ENCODE results near the gene SH3RF3. TPM values are rescaled to one million over a fixed set of nuclear protein-coding genes. Genes with fewer than 3 reads are reported as not detected.

SH3RF3 gene
- total RNA-seq, 2 experiments from 2014 or later: 0.31 to 0.36 TPM

DNA sequence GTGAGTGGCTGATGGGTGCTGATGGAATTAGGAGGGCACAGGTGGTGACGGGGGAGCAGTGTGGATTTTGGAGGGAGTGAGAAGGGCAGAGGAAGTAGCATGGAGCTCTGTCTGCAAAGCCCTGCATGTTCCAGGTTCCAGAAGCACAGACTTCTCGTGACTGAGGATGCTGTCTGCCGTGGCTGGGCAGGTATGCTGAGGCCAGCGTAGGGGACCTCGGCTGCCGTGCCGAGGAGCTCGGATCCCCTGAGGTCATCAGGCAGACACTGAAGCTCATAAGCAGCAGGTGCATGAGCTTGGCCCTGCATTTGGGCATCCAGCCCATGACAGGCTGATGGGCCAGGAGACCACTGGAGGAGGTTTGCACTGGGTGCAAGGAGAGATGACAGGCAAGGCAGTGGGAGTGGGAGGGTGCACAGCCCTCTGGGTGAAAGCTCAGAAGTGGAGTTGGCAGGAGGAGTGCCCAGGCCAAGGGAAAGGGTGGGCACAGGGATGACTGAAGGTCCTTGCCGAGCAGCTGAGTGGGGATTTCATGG lies 215.3 kb downstream of the SH3RF3 start:
- H3K27ac Mint-ChIP-seq: peak overlapping the region; percentile 7
- no peak for DNase-seq
- no peak for ATAC-seq (ENCODE audit: low read depth)

DNA sequence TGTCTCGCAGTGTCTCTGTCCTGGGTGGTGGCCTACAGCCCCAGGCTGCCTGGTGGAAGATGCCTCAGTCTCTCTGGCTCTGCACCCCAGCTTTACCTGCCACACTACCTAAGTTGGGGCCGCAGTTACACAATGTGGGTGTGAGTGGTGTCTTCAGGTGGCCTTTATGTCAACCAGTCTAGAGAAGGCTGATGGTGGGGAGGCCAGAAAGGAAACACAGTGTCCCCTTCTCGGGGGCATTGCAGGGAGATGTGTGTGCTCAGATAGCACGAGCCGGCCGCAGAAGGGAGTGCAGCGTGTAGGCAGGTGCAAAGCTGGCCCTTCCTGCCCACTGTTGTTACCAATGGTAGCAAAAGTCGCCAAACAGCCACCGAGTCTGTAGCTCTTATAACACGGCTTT lies 216.1 kb downstream of the SH3RF3 start:
- DNase-seq: no peak
- H3K27ac Mint-ChIP-seq: no peak overlapping the region
- no peak overlapping the region for H3K4me3 Mint-ChIP-seq
- no peak for ATAC-seq (ENCODE audit: low read depth)
- no peaks in the 10 kb centered on the region for H3K27me3 Mint-ChIP-seq
- H3K4me1 Mint-ChIP-seq: peaks cover 31% of the 10 kb centered on the region
- no peaks in the 10 kb centered on the region for H3K36me3 Mint-ChIP-seq
- no peaks in the 10 kb centered on the region for H3K9me3 Mint-ChIP-seq
- POLR2A ChIA-PET: no interaction called here

More for the DNA sequence above, 215.3 kb downstream of the SH3RF3 start:
- Mint-ChIP-seq H3K4me1 (peaks cover 29% of the 10 kb centered on the region), H3K36me3 (no peaks in the 10 kb centered on the region), H3K9me3 (no peaks in the 10 kb centered on the region), H3K27me3 (no peaks in the 10 kb centered on the region), H3K4me3 (no peak overlapping the region)
- POLR2A ChIA-PET: no interaction called here

DNA sequence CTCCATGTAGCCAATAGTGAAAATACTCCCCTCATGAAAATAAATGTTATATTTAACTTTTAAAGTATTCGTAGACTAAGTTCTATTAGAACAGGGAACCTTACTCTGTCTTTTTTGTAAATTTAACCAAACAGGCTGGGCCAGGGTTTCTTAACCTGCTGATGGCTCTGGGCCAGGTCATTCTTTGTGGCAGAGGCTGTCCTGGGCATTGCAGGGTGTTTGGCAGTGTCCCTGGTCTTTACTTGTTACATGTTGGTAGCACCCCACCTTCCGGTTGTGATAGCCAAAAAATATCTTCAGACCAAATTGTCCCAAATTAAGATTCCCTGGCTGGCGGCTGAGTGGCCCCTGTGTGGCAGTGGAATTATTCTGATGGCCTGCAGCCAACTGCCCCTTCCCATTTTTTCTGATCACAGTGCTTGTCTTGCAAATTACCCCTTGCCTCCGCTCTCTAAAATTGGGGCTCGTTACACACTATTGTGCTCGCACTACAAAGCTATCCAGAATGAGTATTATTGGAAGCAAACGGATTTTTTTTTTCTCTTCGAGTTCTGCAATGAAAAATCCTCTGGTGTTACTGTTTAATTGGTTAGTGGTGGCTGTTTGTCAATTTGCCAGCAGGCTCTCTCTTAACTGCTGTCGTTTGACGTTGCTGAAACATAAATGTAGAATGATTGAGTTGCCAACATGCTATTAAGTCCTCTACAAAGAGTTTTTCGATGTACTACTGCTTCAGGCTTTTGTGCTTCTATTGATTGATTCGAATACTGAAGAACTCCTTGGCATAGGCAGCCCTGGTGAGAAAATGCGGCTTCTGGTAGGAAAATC lies 216.9 kb downstream of the SH3RF3 start:
- no peaks in the 10 kb centered on the region for H3K36me3 Mint-ChIP-seq
- peaks cover 32% of the 10 kb centered on the region for H3K4me1 Mint-ChIP-seq
- ATAC-seq (ENCODE audit: low read depth) (no peak), DNase-seq (no peak)
- no peaks in the 10 kb centered on the region for H3K27me3 Mint-ChIP-seq
- POLR2A ChIA-PET: no interaction called here
- no peaks in the 10 kb centered on the region for H3K9me3 Mint-ChIP-seq
- H3K27ac Mint-ChIP-seq: no peak overlapping the region
- no peak overlapping the region for H3K4me3 Mint-ChIP-seq

DNA sequence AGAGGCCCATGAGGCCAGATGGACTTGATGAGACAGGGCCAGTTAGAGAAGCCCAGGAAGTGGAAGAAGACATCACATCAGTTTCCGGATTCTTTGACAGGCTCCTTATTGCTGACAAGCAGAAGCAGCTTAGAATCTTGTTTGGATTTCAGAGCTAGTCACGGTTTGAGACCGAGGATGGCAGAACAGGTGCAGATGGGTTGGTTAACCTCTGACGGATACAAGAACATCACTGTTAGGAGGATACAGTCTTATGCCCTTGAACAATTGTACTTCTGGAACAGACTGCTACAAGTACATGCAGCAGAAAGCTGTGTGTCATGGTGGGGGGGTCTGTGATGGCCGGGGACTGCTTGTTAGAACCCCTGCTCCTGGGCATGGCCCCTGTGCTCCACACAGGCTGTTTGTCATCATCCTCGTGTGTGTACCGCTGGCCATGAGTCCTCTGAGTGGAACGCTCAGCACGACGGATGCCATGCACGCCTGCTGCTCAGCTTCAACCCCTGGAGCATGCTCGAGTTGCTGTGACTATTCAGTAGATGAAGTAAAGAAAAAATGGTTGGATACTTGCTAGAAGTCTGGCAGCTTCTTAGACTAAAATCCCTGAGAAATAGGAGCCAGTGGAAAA lies 217.7 kb downstream of the SH3RF3 start:
- no peak for DNase-seq
- H3K36me3 Mint-ChIP-seq: no peaks in the 10 kb centered on the region
- no peaks in the 10 kb centered on the region for H3K9me3 Mint-ChIP-seq
- ATAC-seq (ENCODE audit: low read depth): no peak
- no peaks in the 10 kb centered on the region for H3K27me3 Mint-ChIP-seq
- no peak overlapping the region for H3K27ac Mint-ChIP-seq
- H3K4me3 Mint-ChIP-seq: no peak overlapping the region
- peaks cover 24% of the 10 kb centered on the region for H3K4me1 Mint-ChIP-seq
- POLR2A ChIA-PET: no interaction called here

DNA sequence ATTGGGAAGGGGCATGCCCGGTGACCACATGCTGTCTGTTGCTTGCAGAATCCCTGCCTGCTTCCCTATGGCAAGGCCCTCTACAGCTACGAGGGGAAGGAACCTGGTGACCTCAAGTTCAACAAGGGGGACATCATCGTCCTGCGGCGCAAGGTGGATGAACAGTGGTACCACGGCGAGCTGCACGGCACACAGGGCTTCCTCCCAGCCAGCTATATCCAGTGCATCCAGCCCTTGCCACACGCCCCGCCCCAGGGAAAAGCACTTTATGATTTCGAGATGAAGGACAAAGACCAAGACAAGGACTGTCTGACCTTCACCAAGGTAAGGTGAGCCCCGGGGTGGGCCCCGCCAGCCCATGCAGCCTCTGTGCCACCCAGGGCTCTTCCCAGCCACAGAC lies 218.6 kb downstream of the SH3RF3 start:
- Mint-ChIP-seq H3K27me3 (no peaks in the 10 kb centered on the region), H3K4me1 (peaks cover 24% of the 10 kb centered on the region), H3K27ac (no peak overlapping the region), H3K36me3 (no peaks in the 10 kb centered on the region), H3K4me3 (no peak overlapping the region), H3K9me3 (no peaks in the 10 kb centered on the region)
- DNase-seq (no peak), ATAC-seq (ENCODE audit: low read depth) (no peak)
- POLR2A ChIA-PET: no interaction called here

DNA sequence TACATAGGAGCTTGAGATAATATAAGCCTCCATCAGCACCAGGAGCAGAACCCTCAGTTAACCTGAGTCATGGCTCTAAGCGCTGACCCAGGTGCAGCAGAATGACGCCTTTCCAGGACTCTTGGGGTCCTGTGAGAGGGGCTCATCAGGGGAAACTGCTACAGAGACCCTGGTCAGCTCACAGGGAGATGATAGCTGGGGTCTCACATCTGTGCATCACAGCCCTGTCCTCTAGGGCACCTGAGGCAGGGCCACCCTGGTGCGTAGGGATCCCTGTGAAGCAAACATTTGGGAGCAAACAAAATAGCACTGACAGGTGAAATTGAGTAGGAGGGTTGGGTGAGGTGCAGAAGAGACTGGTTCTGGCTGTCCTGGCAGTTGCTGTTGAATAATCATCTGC lies 219.2 kb downstream of the SH3RF3 start:
- Mint-ChIP-seq H3K9me3 (no peaks in the 10 kb centered on the region), H3K4me3 (no peak overlapping the region), H3K4me1 (peaks cover 24% of the 10 kb centered on the region), H3K27ac (peak overlapping the region; percentile 87), H3K27me3 (no peaks in the 10 kb centered on the region), H3K36me3 (no peaks in the 10 kb centered on the region)
- ATAC-seq (ENCODE audit: low read depth) (no peak), DNase-seq (no peak)
- POLR2A ChIA-PET: interaction anchor here (1.2 to 1.3 kb wide), 3 partner anchors 12 to 132 kb away, joined by 3 to 6 read pairs (median 4); no protein-coding TSS in a partner anchor

DNA sequence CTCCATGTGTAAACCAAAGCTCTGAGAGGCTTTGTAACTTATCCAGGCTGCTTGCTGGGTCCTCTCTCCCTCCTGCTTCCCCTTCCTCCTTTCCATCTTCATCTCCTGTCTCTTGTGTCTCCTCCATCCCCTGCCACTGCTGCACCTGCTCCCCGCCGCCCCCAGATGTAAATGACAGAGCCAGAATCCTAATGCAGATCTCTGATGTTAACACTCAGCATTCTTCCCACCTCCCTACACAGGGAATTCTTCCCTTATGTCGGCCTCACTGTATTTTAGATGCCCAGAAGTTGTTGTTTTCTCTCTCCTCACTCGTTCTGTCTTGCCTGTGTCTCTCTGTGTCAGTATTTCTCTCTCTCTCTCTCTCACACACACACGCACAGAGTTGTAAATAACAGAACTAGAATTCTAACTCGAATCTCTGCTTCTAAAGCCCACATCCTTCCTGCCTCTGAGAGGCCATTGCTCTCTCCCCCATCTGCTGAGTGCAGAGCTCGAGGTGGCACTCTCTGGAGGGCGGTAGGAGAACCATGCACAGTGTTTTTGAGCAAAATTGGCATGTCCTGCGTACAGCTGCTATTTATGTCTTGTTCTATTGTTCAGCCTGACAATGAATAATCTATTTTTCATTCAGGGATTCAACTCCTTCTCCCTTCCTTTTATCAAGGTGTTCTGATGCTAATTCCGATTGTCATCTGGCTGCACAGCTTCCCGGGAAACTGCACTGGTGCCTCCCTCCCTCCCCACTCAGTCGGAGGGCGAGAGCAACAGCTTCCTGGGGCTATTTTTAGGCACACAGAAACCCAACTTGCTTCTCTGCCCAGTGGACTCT lies 219.9 kb downstream of the SH3RF3 start:
- ATAC-seq (ENCODE audit: low read depth): peak; percentile 99
- peak overlapping the region; percentile 59 for H3K4me3 Mint-ChIP-seq
- peak overlapping the region; percentile 87 for H3K27ac Mint-ChIP-seq
- H3K4me1 Mint-ChIP-seq: peaks cover 24% of the 10 kb centered on the region
- no peaks in the 10 kb centered on the region for H3K36me3 Mint-ChIP-seq
- no peak for DNase-seq
- POLR2A ChIA-PET: interaction anchor here (0.7 to 1.3 kb wide), 6 partner anchors 8 to 317 kb away, joined by 3 to 6 read pairs (median 3); no protein-coding TSS in a partner anchor
- H3K9me3 Mint-ChIP-seq: no peaks in the 10 kb centered on the region
- no peaks in the 10 kb centered on the region for H3K27me3 Mint-ChIP-seq

DNA sequence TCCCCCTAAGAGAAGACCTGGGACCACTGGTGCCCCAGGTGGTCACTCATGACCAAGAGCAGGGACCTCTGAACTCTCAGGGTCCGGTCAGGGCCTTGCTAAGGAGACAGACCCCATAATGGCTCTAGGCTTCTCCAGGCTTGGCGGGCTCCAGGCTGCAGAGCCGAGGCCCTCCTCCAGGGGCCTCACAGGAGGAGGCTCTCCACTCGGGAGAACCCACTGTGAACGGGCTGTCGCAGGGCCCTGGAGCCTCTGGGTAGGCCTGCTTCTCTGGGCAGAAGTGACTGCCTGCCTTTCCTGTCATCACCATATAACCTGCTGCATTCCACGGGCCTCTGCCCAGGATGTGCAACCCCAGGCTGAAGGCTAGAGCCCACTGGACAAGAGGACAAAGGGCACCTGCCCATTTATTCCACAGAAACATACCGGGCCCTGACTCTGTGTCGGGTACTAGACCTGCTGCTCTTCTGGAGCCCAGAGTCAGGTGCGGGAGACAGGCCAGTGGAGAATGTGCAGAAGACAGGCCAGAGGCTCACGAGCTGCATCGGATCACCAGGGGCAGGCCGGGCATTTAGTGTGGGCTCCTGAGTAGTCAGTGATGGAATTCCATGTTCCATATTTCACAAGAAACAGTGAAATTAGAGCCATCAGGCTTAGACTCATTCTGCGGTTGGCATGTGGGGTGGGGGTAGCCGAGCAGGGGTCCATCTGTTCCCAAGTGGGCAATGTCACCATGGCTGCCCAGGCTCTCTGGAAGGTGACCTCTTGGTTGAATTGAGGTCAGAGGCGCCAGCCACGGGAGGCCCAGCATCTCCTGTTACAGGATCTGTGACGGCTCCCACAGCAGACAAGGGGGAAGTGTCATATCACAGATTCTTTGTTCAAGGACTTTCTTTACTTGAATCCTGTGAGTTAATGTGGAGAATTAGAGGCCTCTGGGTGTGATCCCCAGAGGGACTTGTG lies 220.8 kb downstream of the SH3RF3 start:
- H3K4me3 Mint-ChIP-seq: peak overlapping the region; percentile 59
- peak overlapping the region; percentile 87 for H3K27ac Mint-ChIP-seq
- POLR2A ChIA-PET: interaction anchor here (0.7 to 1.3 kb wide), 5 partner anchors 9 to 318 kb away, joined by 3 to 6 read pairs (median 3); no protein-coding TSS in a partner anchor
- ATAC-seq (ENCODE audit: low read depth): no peak
- no peaks in the 10 kb centered on the region for H3K36me3 Mint-ChIP-seq
- H3K9me3 Mint-ChIP-seq: no peaks in the 10 kb centered on the region
- peaks cover 24% of the 10 kb centered on the region for H3K4me1 Mint-ChIP-seq
- DNase-seq: no peak
- H3K27me3 Mint-ChIP-seq: no peaks in the 10 kb centered on the region

DNA sequence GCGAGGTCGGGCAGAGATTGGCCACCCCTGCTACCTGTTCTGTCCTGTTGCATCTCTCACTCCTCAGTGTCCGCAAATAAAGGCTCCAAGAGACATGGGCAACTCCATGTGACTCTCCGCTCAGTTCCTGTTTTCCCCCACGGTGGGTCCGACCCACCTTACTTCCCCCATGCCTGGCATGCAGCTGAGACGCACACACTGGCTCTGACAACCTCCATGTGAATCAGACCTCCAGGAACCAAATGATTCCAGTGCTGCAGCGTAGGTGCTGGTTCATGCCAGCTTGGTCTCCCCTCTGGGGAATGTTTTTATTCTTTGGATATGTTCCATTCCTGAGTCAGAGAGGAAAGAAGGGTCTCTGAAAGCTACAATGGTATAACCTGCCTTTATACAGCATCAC lies 221.5 kb downstream of the SH3RF3 start:
- Mint-ChIP-seq H3K4me1 (peaks cover 24% of the 10 kb centered on the region), H3K9me3 (no peaks in the 10 kb centered on the region), H3K4me3 (no peak overlapping the region), H3K27me3 (no peaks in the 10 kb centered on the region), H3K27ac (peak overlapping the region; percentile 54), H3K36me3 (no peaks in the 10 kb centered on the region)
- ATAC-seq (ENCODE audit: low read depth) (no peak), DNase-seq (no peak)
- POLR2A ChIA-PET: no interaction called here

DNA sequence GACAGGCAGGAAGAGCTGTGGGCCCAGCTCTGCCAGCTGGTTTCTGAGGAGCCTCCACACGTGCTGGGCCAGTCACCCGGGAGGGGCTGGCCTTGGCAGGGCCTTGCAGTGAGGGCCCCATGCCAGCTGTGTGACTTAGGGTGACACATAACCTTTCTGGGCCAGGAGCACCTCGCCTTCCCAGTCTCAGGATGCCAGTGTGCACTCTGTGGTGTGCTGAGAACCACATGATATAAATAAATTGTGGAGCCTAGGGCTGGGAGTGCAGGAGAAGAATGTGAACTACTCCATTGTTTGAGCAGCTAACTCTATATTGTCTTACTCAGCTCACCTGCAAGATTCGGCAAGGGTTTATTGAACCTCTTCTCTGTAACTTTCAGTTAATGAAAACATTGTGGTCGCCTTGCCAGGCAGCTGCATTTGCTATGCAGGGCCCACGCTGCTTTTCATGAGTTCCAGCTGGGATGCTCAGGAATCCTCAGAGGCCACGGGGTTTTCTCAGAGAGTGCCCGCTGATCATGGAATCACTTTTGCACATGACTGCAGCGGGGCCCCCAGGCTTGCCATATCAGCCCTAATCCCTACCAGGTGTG lies 222.3 kb downstream of the SH3RF3 start:
- ATAC-seq (ENCODE audit: low read depth): no peak
- Mint-ChIP-seq H3K4me1 (peaks cover 24% of the 10 kb centered on the region), H3K4me3 (no peak overlapping the region), H3K27ac (no peak overlapping the region), H3K9me3 (no peaks in the 10 kb centered on the region), H3K27me3 (no peaks in the 10 kb centered on the region), H3K36me3 (no peaks in the 10 kb centered on the region)
- POLR2A ChIA-PET: no interaction called here
- DNase-seq: no peak

DNA sequence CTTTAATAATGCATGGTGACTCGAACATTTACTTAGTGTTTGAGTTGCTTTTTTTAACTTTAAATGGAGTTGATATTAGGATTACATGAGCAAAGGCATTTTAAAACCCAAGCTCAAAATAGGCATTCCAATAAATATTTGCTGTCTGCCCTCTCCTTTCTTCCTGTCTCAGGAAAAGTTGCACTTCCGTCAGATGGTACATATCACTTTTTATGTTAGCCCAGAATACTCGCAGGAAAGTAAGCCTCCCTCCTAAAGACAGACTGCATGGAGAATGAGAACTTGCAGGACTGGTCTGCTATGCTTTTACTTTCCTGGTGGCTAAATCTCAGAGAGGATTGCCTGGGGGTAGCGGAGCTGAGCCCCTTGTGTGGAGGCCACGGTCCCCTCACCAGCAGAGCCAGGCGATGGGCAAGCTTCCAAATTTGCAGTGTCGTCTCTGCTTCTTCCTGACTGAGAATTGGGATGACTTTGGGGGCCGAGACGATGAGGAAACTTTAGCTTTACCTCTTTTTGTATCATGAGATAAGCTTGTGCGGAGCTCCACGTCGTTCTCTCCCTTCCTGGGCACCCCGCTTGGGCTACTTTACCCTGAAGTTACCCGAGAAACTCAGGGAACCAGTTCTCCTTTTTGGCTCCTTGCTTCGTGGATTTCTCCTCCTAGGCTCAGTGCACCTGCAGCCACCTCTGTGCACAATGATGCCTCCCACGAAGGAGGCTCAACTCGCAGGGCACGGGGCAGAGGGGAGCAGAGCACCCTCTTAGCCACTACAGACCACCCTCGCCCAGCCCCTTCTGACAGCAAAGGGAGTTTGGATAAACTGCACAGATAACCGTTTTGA lies 223.3 kb downstream of the SH3RF3 start:
- H3K27ac Mint-ChIP-seq: no peak overlapping the region
- no peak overlapping the region for H3K4me3 Mint-ChIP-seq
- ATAC-seq (ENCODE audit: low read depth): no peak
- no peaks in the 10 kb centered on the region for H3K36me3 Mint-ChIP-seq
- peaks cover 24% of the 10 kb centered on the region for H3K4me1 Mint-ChIP-seq
- no peak for DNase-seq
- POLR2A ChIA-PET: no interaction called here
- no peaks in the 10 kb centered on the region for H3K27me3 Mint-ChIP-seq
- no peaks in the 10 kb centered on the region for H3K9me3 Mint-ChIP-seq
